Uterus (tissue), 4 donors: Measurements from ENCODE around the gene CYP1A1. TPM values are rescaled to one million over a fixed set of nuclear protein-coding genes. Genes with fewer than 3 reads are reported as not detected.
A peak's percentile ranks its signal among the peaks of the same experiment; 100 is the strongest.

Experiments
- DNase-seq, 2 donors: peaks; one replicate each; pipeline ENCODE4 v3.0.0-alpha.2; 2019 to 2020
- H3K27ac ChIP-seq, 2 donors: fragments of 200-600 bp; sonication (generic); 1 replicate in 1 of 2; 2 replicates in 1 of 2; pipeline ENCODE4 v1.5.1; 2016 to 2018
- H3K27me3 ChIP-seq, 2 donors: fragments of 200-600 bp; sonication (generic); one replicate each; pipeline ENCODE4 v1.5.1; 2018 to 2019; ENCODE audit warnings: control low read depth in 1 of 2
- H3K36me3 ChIP-seq, 2 donors: fragments of 200-600 bp; sonication (generic); one replicate each; pipeline ENCODE4 v1.5.1; 2019; ENCODE audit warnings: control low read depth in 1 of 2
- H3K4me1 ChIP-seq, 2 donors: fragments of 200-600 bp; sonication (generic); one replicate each; pipeline ENCODE4 v1.5.1; 2018 to 2019; ENCODE audit warnings: control low read depth in 1 of 2
- H3K4me3 ChIP-seq, 2 donors: fragments of 200-600 bp; sonication (generic); 1 replicate in 1 of 2; 2 replicates in 1 of 2; pipeline ENCODE4 v1.5.1; 2018 to 2019; ENCODE audit warnings: mild to moderate bottlenecking in 1 of 2
- H3K9me3 ChIP-seq, 2 donors: fragments of 200-600 bp; sonication (generic); one replicate each; pipeline ENCODE4 v1.5.1; 2019; ENCODE audit warnings: control low read depth in 1 of 2
- CTCF ChIP-seq, 4 experiments: fragments of 200-600 bp in 2 of 4; fragments of 450-650 bp in 2 of 4; sonication (generic) in 2 of 4; IDR thresholded peaks; one replicate each; pipeline ENCODE4 v1.5.1; 2016 to 2019; ENCODE audit warnings: antibody characterized with exemption in 4 of 4, mild to moderate bottlenecking in 2 of 4, moderate library complexity in 1 of 4
- POLR2A ChIP-seq, 2 donors: fragments of 450-650 bp; IDR thresholded peaks; one replicate each; pipeline ENCODE4 v1.6.1; 2016; ENCODE audit warnings: antibody characterized with exemption in 2 of 2, mild to moderate bottlenecking in 1 of 2, moderate library complexity in 1 of 2
- intact Hi-C: fragments of 100-400 bp; cut with DNase I; formaldehyde crosslinking; loops from one replicate; pipeline ENCODE4 v1.15.1; 2023; ENCODE audit warnings: low total_unique reads
- total RNA-seq, 4 donors: library from RNA; depleted of rRNA in 3 of 4; stranded (reverse); fragments of >200 nt in 3 of 4; gene quantifications; one replicate each; pipeline versions ENCODE4 v1.1.0 to v1.2.4, GENCODE V29; 2014 to 2023
- donor health status: DM: yes; HTN: yes; CAD: no.

Gene CYP1A1
- total RNA-seq, 4 donors from 2014 or later = 0.29 to 6.2 TPM; not detected in 2

- Histone ChIP-seq H3K27ac (no peak overlapping the region), H3K27me3 (no peaks in the 10 kb centered on the region)
- intact Hi-C loops = no loop called here
Measured at GRCh38 chr15:74709892-74710291, 15.4 kb downstream of the CYP1A1 start.

GRCh38 chr15:74709011-74709410 lies 16.3 kb downstream of the CYP1A1 start:
- Histone ChIP-seq H3K36me3 (no peaks in the 10 kb centered on the region), H3K9me3 (no peaks in the 10 kb centered on the region), H3K27me3 (no peaks in the 10 kb centered on the region), H3K27ac (no peak overlapping the region), H3K4me3 (no peak overlapping the region), H3K4me1 (no peaks in the 10 kb centered on the region)
- TF ChIP-seq CTCF (IDR thresholded peaks at IDR 0.05) = no peak
- no peak for TF ChIP-seq POLR2A (IDR thresholded peaks at IDR 0.05)
- intact Hi-C loops = no loop called here
- no peak for DNase-seq

More at GRCh38 chr15:74709892-74710291, 15.4 kb downstream of the CYP1A1 start:
- Histone ChIP-seq H3K4me3 (no peak overlapping the region), H3K9me3 (no peaks in the 10 kb centered on the region), H3K36me3 (no peaks in the 10 kb centered on the region), H3K4me1 (no peaks in the 10 kb centered on the region)
- no peak for TF ChIP-seq POLR2A (IDR thresholded peaks at IDR 0.05)
- TF ChIP-seq CTCF (IDR thresholded peaks at IDR 0.05) = no peak
- no peak for DNase-seq

- Histone ChIP-seq H3K36me3 (no peaks in the 10 kb centered on the region), H3K27me3 (no peaks in the 10 kb centered on the region), H3K4me1 (no peaks in the 10 kb centered on the region), H3K9me3 (no peaks in the 10 kb centered on the region), H3K4me3 (peak overlapping the region; percentile 67 to 92), H3K27ac (peak overlapping the region in 1 of 2 donors; percentile 88)
- DNase-seq = no peak
- TF ChIP-seq CTCF (IDR thresholded peaks at IDR 0.05) = no peak
- TF ChIP-seq POLR2A (IDR thresholded peaks at IDR 0.05) = no peak
- intact Hi-C loops = no loop called here
Measured at GRCh38 chr15:74696808-74697207, 28.5 kb downstream of the CYP1A1 start.

- no peaks in the 10 kb centered on the region for H3K36me3 ChIP-seq
- H3K4me1 ChIP-seq = no peaks in the 10 kb centered on the region
- no peak for DNase-seq
- peak overlapping the region; percentile 67 to 92 for H3K4me3 ChIP-seq
- no peaks in the 10 kb centered on the region for H3K27me3 ChIP-seq
- no peak for TF ChIP-seq CTCF (IDR thresholded peaks at IDR 0.05)
- no peak for TF ChIP-seq POLR2A (IDR thresholded peaks at IDR 0.05)
- peak overlapping the region; percentile 88 for H3K27ac ChIP-seq
- intact Hi-C loops = no loop called here
- no peaks in the 10 kb centered on the region for H3K9me3 ChIP-seq
Measured at GRCh38 chr15:74696398-74696729, 29.0 kb downstream of the CYP1A1 start.

GRCh38 chr15:74695597-74696397 lies 29.5 kb downstream of the CYP1A1 start, which contains the start of gene EDC3:
EDC3 (minus strand) TSS chr15:74696024; CDS start chr15:74675124, 20,900 bp downstream.
- TF ChIP-seq POLR2A (IDR thresholded peaks at IDR 0.05) (peak in 1 of 2 donors; percentile 24), CTCF (IDR thresholded peaks at IDR 0.05) (peak in 1 of 4 experiments; percentile 11)
- intact Hi-C loops = no loop called here

More at GRCh38 chr15:74695597-74696397, 29.5 kb downstream of the CYP1A1 start, which contains the start of gene EDC3:
- Histone ChIP-seq H3K27me3 (no peaks in the 10 kb centered on the region), H3K9me3 (no peaks in the 10 kb centered on the region), H3K4me1 (no peaks in the 10 kb centered on the region), H3K36me3 (no peaks in the 10 kb centered on the region), H3K27ac (peak within 1 kb of the TSS; percentile 88), H3K4me3 (peak within 1 kb of the TSS; percentile 67 to 92)
- DNase-seq = peak; percentile 79 to 81
